NCI-H2227 (cell line): ENCODE results near the gene ITPKB.

Source experiments
- DNase-seq: peaks from one replicate; lab custom pipeline; 2025; ENCODE audit not compliant: unreplicated experiment; lab: John Stamatoyannopoulos, UW

The ITPKB gene

GRCh38 chr1:226586116-226586515 is 153.0 kb downstream of the ITPKB start:
- no peak for DNase-seq

GRCh38 chr1:226584164-226584563 is 154.9 kb downstream of the ITPKB start:
- no peak for DNase-seq

GRCh38 chr1:226582966-226583365 is 156.1 kb downstream of the ITPKB start:
- no peak for DNase-seq
